Cardiac muscle cell (in vitro differentiated cells and primary cell): Measurements from ENCODE around the gene ARHGAP23. TPM values are rescaled to one million over a fixed set of nuclear protein-coding genes. Genes with fewer than 3 reads are reported as not detected.
A peak's percentile ranks its signal among the peaks of the same experiment; 100 is the strongest.
"Not testable (repeated sequence)": the region's sequence is repeated elsewhere in the genome, so short reads cannot be mapped to it uniquely, and the experiment has no call there.

Experiments used
- DNase-seq, 2 donors: peaks; one replicate each; pipeline versions ENCODE4 v3.0.0 to v3.0.0-alpha.2; 2010 to 2017; ENCODE audit warnings: low read depth in 1 of 2, low spot score in 1 of 2
- H3K27ac ChIP-seq: fragments of 200-600 bp; sonication (generic); 2 replicates; pipeline ENCODE4 v1.5.1; 2016
- H3K27me3 ChIP-seq: fragments of 200-600 bp; sonication (generic); 2 replicates; pipeline ENCODE4 v1.6.0; 2016; ENCODE audit warnings: control low read depth
- H3K36me3 ChIP-seq: fragments of 200-600 bp; sonication (generic); 2 replicates; pipeline ENCODE4 v1.5.1; 2016; ENCODE audit warnings: control low read depth
- H3K4me1 ChIP-seq: fragments of 200-600 bp; sonication (generic); 2 replicates; pipeline ENCODE4 v1.8.1; 2017; ENCODE audit warnings: low read depth, mild to moderate bottlenecking, mixed run types
- H3K4me3 ChIP-seq: fragments of 200-600 bp; sonication (generic); 2 replicates; pipeline ENCODE4 v1.5.1; 2016; ENCODE audit warnings: mild to moderate bottlenecking
- H3K9me3 ChIP-seq: fragments of 200-600 bp; sonication (generic); 2 replicates; pipeline ENCODE4 v1.5.1; 2017; ENCODE audit warnings: low read depth, mild to moderate bottlenecking, control low read depth
- polyA plus RNA-seq: library from polyadenylated mRNA; unstranded; fragments of >200 nt; fragmentation: Nextera tagmentation; extraction: Ambion mirVana; gene quantifications from 2 replicates; pipeline ENCODE4 v1.2.1, GENCODE V29; 2016
- total RNA-seq: library from RNA; depleted of rRNA; stranded (reverse); fragments of >200 nt; gene quantifications from 2 replicates; pipeline ENCODE4 v1.2.3, GENCODE V29; 2016
- TF ChIP-seq, protein P1 (sequence below): IDR thresholded peaks from 2 replicates; pipeline ENCODE4 v1.5.1; 2012; ENCODE audit warnings: low read depth, mild to moderate bottlenecking, low read length

ARHGAP23 gene
- total and polyA plus RNA-seq, 2 experiments from 2014 or later, result 7.6 to 13.2 TPM

GRCh38 chr17:38510421-38511149, 82.3 kb downstream of the ARHGAP23 start:
- Histone ChIP-seq H3K27ac (no peak overlapping the region), H3K27me3 (peaks cover 4% of the 10 kb centered on the region), H3K4me3 (peak overlapping the region; percentile 27), H3K36me3 (no peaks in the 10 kb centered on the region), H3K4me1 (peaks cover 19% of the 10 kb centered on the region), H3K9me3 (no peaks in the 10 kb centered on the region)
- peak; percentile 50 to 81 for DNase-seq
- TF ChIP-seq, protein P1, sequence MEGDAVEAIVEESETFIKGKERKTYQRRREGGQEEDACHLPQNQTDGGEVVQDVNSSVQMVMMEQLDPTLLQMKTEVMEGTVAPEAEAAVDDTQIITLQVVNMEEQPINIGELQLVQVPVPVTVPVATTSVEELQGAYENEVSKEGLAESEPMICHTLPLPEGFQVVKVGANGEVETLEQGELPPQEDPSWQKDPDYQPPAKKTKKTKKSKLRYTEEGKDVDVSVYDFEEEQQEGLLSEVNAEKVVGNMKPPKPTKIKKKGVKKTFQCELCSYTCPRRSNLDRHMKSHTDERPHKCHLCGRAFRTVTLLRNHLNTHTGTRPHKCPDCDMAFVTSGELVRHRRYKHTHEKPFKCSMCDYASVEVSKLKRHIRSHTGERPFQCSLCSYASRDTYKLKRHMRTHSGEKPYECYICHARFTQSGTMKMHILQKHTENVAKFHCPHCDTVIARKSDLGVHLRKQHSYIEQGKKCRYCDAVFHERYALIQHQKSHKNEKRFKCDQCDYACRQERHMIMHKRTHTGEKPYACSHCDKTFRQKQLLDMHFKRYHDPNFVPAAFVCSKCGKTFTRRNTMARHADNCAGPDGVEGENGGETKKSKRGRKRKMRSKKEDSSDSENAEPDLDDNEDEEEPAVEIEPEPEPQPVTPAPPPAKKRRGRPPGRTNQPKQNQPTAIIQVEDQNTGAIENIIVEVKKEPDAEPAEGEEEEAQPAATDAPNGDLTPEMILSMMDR, result no peak

DNA sequence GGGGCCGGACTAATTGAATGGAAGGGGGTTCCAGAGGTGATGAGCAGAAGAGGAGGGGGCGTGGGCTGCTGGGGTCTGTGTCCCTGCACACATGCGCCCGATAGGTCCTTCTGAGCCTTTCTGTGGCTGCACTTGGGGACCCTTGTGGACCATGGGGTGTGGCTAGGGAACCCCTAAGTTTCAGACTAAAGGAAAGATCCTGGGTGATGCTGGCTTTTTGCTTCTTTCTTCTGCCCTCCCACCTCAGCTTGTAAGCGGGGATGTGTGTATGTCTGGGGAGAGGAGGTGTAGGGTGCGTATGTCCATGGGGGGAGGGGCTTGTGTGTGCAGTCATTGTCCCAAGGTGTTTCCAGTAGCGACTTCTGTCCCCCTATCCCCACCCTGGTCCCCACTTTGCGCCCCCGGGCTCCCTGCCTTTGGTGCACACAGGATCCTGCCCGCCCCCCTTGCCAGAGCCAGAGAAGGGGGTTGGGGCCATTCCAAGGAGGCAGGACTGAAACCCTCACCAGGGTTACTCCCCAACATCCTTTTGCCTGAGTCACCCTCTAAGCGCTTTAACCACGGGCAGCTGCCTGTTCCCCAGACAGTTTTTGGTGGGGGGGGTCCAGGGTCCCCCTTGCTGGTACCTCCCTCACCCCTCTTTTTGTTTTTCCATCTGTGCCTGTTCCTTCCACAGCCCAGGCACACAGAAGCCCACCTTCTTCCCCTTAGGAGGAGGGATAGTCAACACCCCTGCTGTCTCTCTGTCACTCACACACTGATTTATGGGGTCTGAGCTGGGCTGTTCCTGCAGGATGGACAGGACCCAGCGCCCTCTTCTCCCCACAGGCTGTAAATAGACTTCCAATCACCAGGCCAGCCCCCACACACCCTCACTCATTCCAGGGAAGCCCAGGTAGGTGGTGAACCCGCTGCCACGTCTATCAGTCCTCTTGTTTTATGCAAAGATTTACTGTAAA, 83.2 kb downstream of the ARHGAP23 start:
- Histone ChIP-seq H3K9me3 (no peaks in the 10 kb centered on the region), H3K4me3 (peak overlapping the region; percentile 27), H3K36me3 (no peaks in the 10 kb centered on the region), H3K27me3 (peaks cover 4% of the 10 kb centered on the region), H3K27ac (no peak overlapping the region), H3K4me1 (peaks cover 19% of the 10 kb centered on the region)
- peak in 1 of 2 donors; percentile 51 for DNase-seq
- TF ChIP-seq, protein P1, result no peak

DNA sequence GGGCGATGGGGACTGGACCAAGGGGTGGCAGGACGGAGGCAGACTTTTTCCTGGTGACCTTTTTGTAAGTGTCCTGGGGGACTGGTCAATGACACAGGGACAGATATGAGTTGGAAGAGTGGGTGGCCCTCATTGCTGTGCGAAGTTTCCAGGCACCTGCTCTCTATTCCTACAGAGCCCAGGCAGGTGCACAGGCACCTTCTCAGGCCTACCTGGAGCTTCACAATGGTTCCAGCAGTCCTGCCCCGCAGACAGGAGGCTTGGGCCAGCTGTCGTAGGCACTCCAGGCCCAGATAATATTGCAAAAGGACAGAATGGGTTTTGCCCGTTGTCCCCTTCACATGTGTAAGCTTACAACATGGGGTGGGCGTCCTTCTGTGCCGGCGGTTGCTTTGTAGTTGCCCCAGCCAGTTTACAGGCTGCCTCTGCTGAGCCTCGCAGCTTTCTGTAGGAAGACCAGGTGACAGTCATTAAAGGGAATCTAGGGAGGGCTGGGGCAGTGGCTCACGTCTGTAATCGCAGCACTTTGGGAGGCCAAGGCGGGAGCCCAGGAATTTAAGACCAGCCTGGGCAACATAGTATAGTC, 84.3 kb downstream of the ARHGAP23 start:
- Histone ChIP-seq H3K4me3 (no peak overlapping the region), H3K36me3 (no peaks in the 10 kb centered on the region), H3K27me3 (peaks cover 4% of the 10 kb centered on the region), H3K27ac (no peak overlapping the region), H3K4me1 (peaks cover 19% of the 10 kb centered on the region), H3K9me3 (no peaks in the 10 kb centered on the region)
- TF ChIP-seq, protein P1, result no peak
- no peak for DNase-seq

DNA sequence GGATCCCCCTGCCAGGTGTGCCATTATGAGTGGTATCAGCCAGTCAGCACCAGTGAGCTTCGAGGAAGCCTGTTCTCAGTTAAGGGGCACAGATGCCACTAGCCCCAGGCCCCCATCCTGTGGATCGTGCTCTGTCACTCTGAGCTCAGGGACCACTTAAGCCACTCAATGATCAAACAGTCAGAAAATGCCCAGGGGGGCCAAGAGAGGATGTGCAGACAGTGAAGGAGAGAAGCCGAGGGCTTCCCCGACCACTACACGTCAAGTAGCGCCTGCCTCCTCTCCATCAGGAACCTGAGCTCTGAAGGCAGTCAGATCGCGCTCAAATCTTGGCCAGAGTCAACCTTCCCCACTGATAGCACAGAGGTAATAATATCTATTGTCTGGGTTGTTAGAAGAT, 98.3 kb downstream of the ARHGAP23 start:
- H3K27me3 ChIP-seq, H3K9me3 ChIP-seq, H3K36me3 ChIP-seq, H3K27ac ChIP-seq, H3K4me1 ChIP-seq, DNase-seq, H3K4me3 ChIP-seq: not testable (repeated sequence)

- H3K4me3 ChIP-seq, H3K36me3 ChIP-seq, H3K4me1 ChIP-seq, H3K27me3 ChIP-seq, H3K27ac ChIP-seq, H3K9me3 ChIP-seq: not testable (repeated sequence)
- peak in 1 of 2 donors; percentile 42 for DNase-seq
Measured at GRCh38 chr17:38528141-38528540, 99.9 kb downstream of the ARHGAP23 start.

DNA sequence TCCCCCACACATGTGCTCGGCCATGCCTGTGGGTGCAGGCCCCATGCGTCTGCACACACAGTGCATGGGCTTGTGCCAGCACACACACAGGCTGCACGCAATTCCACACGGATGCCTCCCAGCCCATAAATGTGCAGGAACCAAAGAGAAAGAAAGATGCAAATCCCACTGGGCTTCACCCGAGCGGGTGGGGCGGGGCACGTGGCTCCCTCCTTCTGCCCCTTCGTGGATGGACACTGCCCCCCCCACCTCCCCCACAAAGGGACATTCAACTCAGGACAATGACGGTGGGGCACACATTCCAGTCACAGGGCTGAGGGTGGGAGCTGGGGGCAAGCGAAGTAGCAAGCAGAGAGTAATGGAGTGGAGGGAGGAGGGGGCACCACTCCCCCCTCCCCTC, 102.6 kb downstream of the ARHGAP23 start:
- H3K4me3 ChIP-seq, H3K36me3 ChIP-seq, DNase-seq, H3K27me3 ChIP-seq, H3K9me3 ChIP-seq, H3K27ac ChIP-seq, H3K4me1 ChIP-seq: not testable (repeated sequence)

GRCh38 chr17:38531761-38532160, 103.5 kb downstream of the ARHGAP23 start:
- H3K27me3 ChIP-seq, H3K4me3 ChIP-seq, H3K9me3 ChIP-seq, H3K27ac ChIP-seq, H3K4me1 ChIP-seq, DNase-seq, H3K36me3 ChIP-seq: not testable (repeated sequence)
